Hematopoietic multipotent progenitor cell treated with erythropoietin and hydrocortisone succinate and interleukin-3 and kit ligand, for 8 days (in vitro differentiated cells): Measurements from ENCODE around the gene TAF3.
"Not testable (repeated sequence)": the region's sequence is repeated elsewhere in the genome, so short reads cannot be mapped to it uniquely, and the experiment has no call there.

ENCODE experiments used
- DNase-seq: peaks from one replicate; pipeline ENCODE4 v3.0.0-alpha.2; 2015

TAF3 gene

DNA sequence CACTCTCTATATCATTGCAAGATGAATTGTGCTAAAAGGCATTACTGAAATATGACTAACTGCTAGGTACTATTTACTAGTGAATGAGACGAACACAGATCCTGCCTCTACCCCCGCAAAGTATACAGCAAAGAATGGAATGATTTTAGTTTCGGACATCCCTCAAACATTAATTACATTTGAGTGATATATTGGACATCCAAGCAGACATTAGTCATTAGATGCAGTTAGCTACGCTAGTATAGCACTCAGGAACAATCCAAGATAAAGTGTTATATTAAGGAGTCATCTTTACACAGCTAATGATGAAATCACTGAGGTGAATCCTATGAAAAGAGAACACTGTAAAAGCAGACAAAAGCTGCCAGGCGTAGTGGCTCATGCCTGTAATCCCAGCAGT lies 7.3 kb upstream of the TAF3 start:
- no peak for DNase-seq

DNA sequence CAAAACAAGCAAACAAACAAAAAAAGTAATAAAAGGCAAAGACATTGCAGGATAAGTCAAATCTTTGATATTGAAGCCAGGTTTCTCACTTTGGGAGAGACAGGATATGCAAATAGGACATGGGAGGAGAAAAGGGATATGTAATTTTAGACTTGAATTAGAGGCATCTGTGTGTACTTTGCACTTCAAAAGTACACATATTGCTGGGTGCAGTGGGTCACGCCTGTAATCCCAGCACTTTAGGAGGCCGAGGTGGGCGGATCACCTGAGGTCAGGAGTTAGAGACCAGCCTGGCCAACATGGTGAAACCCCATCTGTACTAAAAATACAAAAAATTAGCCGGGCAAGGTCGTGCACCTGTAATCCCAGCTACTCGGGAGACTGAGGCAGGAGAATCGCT lies 6.6 kb upstream of the TAF3 start:
- not testable (repeated sequence) for DNase-seq

DNA sequence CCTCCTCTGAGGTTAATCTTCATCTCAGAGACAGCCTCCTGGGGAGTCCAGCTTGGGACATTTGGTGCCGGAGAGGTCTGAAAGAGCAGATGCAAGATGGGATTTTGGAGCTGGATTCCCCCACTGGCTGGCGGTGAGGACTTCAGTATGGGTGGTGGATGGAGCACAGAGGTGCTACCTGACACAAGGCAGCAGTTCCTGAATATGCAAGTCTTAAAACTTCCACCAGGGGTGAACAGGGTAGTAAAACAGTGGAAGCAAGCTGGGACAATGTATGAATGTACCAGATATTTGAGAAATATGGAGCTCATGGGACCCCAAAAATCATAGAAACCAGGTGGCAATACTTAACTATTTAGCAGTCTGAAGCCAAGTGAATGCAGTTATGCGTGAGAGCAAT lies 4.8 kb upstream of the TAF3 start:
- no peak for DNase-seq

- no peak for DNase-seq
Measured at GRCh38 chr10:7817576-7817975, 729 bp upstream of the TAF3 start.

DNA sequence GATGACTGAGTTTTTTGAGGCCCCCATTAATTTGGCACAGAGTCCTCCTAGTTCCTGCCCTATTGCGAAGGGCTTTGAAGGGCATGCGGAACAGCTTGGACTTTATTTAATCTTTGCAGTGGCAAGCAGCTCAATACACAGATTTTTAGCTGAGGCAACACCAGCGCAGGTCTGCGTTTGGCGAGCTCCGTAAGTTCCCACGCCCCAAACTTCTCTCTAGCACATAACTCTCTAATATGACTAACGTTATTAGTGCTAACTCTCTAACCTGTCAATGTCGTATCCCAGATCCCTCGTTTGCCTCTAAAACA lies 366 bp upstream of the TAF3 start:
- no peak for DNase-seq

DNA sequence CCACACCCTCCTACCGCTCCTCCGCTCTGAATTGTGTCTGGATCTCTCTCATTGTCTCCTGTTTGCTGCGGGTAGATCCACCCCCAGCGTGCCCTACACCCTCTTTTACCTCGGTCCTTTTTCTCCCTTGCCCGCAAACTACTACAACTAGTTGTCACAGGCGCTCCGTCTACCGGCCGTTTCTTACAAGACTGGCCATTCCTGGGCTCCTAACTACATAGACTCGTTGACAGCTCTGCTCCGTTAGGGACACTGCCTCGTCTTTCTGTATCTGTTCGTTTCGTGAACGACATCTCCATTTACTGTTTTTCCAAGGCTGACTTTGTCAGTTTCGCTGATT lies 786 bp downstream of the TAF3 start:
- DNase-seq = peak; percentile 76

DNA sequence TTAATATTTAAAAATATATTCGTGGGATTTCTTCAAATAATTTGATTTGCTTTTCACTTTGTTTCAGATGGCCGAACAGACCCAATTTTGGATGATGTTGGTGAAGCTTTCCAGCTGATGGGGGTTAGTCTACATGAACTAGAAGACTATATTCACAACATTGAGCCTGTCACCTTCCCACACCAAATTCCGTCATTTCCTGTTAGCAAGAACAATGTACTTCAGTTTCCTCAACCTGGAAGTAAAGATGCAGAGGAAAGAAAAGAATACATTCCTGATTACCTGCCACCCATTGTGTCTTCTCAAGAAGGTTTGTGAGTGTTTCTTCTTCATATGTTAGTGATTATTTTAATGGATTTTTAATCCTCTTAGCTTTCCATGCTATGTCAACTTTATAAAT lies 5.9 kb downstream of the TAF3 start:
- DNase-seq = no peak

GRCh38 chr10:7826971-7827370 lies 8.7 kb downstream of the TAF3 start:
- DNase-seq = peak; percentile 18

GRCh38 chr10:7829289-7829834 lies 11.1 kb downstream of the TAF3 start:
- no peak for DNase-seq

GRCh38 chr10:7832060-7832459 lies 13.8 kb downstream of the TAF3 start:
- DNase-seq = no peak

DNA sequence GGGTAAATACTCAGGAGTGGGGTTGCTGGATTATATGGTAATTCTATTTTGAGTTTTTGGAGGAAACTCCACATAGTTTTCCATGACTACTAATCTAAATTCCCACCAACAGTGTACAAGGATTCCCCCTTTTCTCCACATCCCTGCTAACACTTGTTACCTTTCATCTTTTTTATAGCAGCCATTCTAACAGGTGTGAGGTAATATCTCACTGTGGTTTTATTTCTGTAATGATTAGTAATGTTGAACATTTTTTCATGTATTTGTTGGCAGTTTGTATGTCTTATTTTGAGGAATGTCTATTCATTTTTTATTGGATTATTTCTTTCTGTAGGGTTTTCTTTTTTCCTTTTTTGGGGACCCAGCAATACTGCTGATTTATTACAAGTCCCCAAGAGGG lies 14.9 kb downstream of the TAF3 start:
- DNase-seq = no peak

- no peak for DNase-seq
Measured at GRCh38 chr10:7834262-7834661, 16.0 kb downstream of the TAF3 start.

DNA sequence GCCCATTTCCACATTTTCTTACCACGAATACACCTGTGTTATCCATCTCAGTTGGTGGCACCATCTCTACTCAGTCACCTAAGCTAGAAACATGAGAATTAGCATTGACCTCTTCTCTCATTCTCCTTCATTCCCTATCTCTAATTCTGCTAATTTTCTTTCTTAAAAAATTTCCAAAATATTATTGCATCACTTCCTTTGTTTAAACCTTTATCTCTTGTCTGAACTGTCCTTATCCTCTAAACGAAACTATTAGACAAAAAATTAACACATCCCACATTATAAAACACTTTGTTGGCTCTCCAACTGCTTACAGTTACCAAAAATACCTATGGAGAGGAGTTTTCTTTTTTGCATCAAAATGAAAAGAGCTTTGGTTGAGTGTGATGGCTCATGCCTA lies 18.3 kb downstream of the TAF3 start:
- no peak for DNase-seq

GRCh38 chr10:7846591-7846990 lies 28.3 kb downstream of the TAF3 start:
- no peak for DNase-seq

GRCh38 chr10:7853226-7853842 lies 35.0 kb downstream of the TAF3 start:
- DNase-seq = no peak

DNA sequence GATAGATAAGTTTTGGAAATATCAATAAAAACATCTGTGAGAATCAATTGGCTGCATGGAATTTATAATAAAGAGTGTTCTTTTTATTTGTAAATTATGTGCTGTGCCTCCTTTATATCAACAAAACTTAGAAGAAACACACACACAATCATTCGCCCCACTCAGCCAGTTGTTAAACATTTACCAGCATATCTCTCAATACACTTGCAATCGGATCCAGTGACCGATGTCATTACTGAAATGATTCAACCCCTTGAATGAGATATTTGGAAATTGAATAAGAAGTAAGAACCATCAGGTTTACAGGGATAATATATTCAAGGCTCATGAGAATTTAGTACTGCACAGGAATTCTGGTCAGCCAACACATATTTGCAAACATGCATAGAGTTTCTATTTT lies 35.6 kb downstream of the TAF3 start:
- DNase-seq = no peak

GRCh38 chr10:7855205-7855604 lies 36.9 kb downstream of the TAF3 start:
- DNase-seq = no peak

DNA sequence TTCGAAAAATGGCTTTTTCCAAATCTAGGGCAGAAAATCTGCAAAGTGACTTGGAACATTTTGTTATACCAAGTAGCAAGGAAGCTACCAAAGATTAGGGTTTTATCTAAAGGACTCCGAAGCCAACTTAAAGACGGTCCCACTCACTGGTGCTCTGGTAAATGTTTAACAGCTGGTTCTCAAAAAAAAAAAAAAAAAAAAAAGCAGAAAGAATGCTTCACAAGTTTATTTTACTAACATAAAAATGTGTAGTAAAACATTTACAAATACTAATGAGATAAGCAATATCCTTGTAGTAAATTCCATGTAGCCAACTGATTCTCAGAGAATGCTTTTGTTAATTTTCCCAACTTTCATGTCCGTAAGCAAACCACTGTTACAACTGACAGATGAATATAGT lies 38.4 kb downstream of the TAF3 start:
- no peak for DNase-seq

GRCh38 chr10:7857262-7857661 lies 39.0 kb downstream of the TAF3 start:
- no peak for DNase-seq

GRCh38 chr10:7861509-7862120 lies 43.3 kb downstream of the TAF3 start:
- no peak for DNase-seq

GRCh38 chr10:7862121-7862514 lies 43.8 kb downstream of the TAF3 start:
- no peak for DNase-seq

GRCh38 chr10:7866176-7866575 lies 47.9 kb downstream of the TAF3 start:
- no peak for DNase-seq

GRCh38 chr10:7872041-7872442 lies 53.7 kb downstream of the TAF3 start:
- peak; percentile 60 for DNase-seq

GRCh38 chr10:7874864-7875263 lies 56.6 kb downstream of the TAF3 start:
- no peak for DNase-seq

GRCh38 chr10:7876541-7877127 lies 58.3 kb downstream of the TAF3 start:
- no peak for DNase-seq
